Brain microvascular endothelial cell (primary cell): ENCODE data around the gene DSPP.
"Not testable (repeated sequence)": the region's sequence is repeated elsewhere in the genome, so short reads cannot be mapped to it uniquely, and the experiment has no call there.

Source experiments
- DNase-seq: peaks from one replicate; pipeline ENCODE4 v3.0.0-alpha.2; 2020
- H3K27ac ChIP-seq: fragments of 250-450 bp; sonication (Bioruptor Pico); 2 replicates; pipeline ENCODE4 v1.5.1; 2020; ENCODE audit warnings: mild to moderate bottlenecking, moderate library complexity
- H3K27me3 ChIP-seq: fragments of 250-450 bp; sonication (Bioruptor Pico); replicated peaks from 2 replicates; pipeline ENCODE4 v1.5.1; 2020; ENCODE audit warnings: mild to moderate bottlenecking
- H3K36me3 ChIP-seq: fragments of 250-450 bp; sonication (Bioruptor Pico); replicated peaks from 2 replicates; pipeline ENCODE4 v1.5.1; 2020; ENCODE audit warnings: mild to moderate bottlenecking
- H3K4me3 ChIP-seq: 2 replicates; pipeline ENCODE4 v1.5.1; 2011; ENCODE audit warnings: low read depth, mild to moderate bottlenecking, control low read depth, low read length, moderate library complexity
- CTCF ChIP-seq: IDR thresholded peaks from 2 replicates; pipeline ENCODE4 v1.5.1; 2011; ENCODE audit warnings: low read depth, mild to moderate bottlenecking, moderate library complexity, low read length, control low read depth, inconsistent platforms; ENCODE audit errors: missing control alignments
- in situ Hi-C: cut with HindIII; loops from 2 replicates; pipeline ENCODE4 v1.10.0; 2017; ENCODE audit warnings: low sequenced_read_pairs, low pct_ligation_motif_present

The DSPP gene

GRCh38 chr4:87570290-87570805 lies 38.0 kb upstream of the DSPP start:
- H3K36me3 ChIP-seq, result no peaks in the 10 kb centered on the region
- H3K4me3 ChIP-seq, result no peak overlapping the region
- H3K27me3 ChIP-seq, result no peaks in the 10 kb centered on the region
- TF ChIP-seq CTCF, result no peak
- no peak for DNase-seq
- H3K27ac ChIP-seq, result no peak overlapping the region
- in situ Hi-C loops, result no loop called here

- H3K4me3 ChIP-seq, H3K27ac ChIP-seq, H3K27me3 ChIP-seq, H3K36me3 ChIP-seq, in situ Hi-C loops, DNase-seq: not testable (repeated sequence)
These were observed 34.0 kb upstream of the DSPP start for GRCh38 chr4:87574376-87574775.

GRCh38 chr4:87574996-87575395 lies 33.3 kb upstream of the DSPP start:
- H3K4me3 ChIP-seq, result no peak overlapping the region
- H3K27ac ChIP-seq, result no peak overlapping the region
- in situ Hi-C loops, result no loop called here
- DNase-seq, result no peak
- H3K27me3 ChIP-seq, result no peaks in the 10 kb centered on the region
- TF ChIP-seq CTCF, result no peak
- H3K36me3 ChIP-seq, result no peaks in the 10 kb centered on the region

- TF ChIP-seq CTCF, result no peak
- in situ Hi-C loops, result no loop called here
- DNase-seq, result no peak
- no peak overlapping the region for H3K27ac ChIP-seq
- H3K4me3 ChIP-seq, result no peak overlapping the region
- H3K36me3 ChIP-seq, result no peaks in the 10 kb centered on the region
- H3K27me3 ChIP-seq, result no peaks in the 10 kb centered on the region
These were observed 32.9 kb upstream of the DSPP start for GRCh38 chr4:87575408-87575807.

GRCh38 chr4:87575983-87576382 lies 32.3 kb upstream of the DSPP start:
- no peak for TF ChIP-seq CTCF
- no peaks in the 10 kb centered on the region for H3K36me3 ChIP-seq
- no peaks in the 10 kb centered on the region for H3K27me3 ChIP-seq
- in situ Hi-C loops, result no loop called here
- no peak for DNase-seq
- no peak overlapping the region for H3K27ac ChIP-seq
- no peak overlapping the region for H3K4me3 ChIP-seq

GRCh38 chr4:87579478-87579877 lies 28.9 kb upstream of the DSPP start:
- no peak overlapping the region for H3K4me3 ChIP-seq
- no peaks in the 10 kb centered on the region for H3K27me3 ChIP-seq
- TF ChIP-seq CTCF, result no peak
- in situ Hi-C loops, result no loop called here
- H3K27ac ChIP-seq, result no peak overlapping the region
- DNase-seq, result no peak
- H3K36me3 ChIP-seq, result no peaks in the 10 kb centered on the region
